Hair follicular keratinocyte (primary cell): ENCODE results near the gene DEFB115. TPM values are rescaled to one million over a fixed set of nuclear protein-coding genes. Genes with fewer than 3 reads are reported as not detected.

Experiments used
- total RNA-seq: library from RNA; depleted of rRNA; stranded (reverse); fragments of >200 nt; gene quantifications from 2 replicates; pipeline ENCODE4 v1.2.3, GENCODE V29; 2015

Gene DEFB115
- total RNA-seq, result not detected in 2 replicates

GRCh38 chr20:31257364-31257763, at the start of gene DEFB115:
Gene DEFB115 (plus strand): TSS chr20:31257664. CDS start chr20:31257664, 0 bp downstream.

GRCh38 chr20:31308535-31309162, 51.2 kb downstream of the DEFB115 start, which contains the start of gene DEFB116:
Gene DEFB116 (minus strand): TSS chr20:31308585. CDS start chr20:31308585, 0 bp downstream.

Other genes with a start within 250 kb of the DEFB115 start
- gene DEFB116, start 50.9 kb downstream of the DEFB115 start, total RNA-seq, result not detected in 2 replicates
- not detected in 2 replicates for gene DEFB118, start 110.9 kb downstream of the DEFB115 start, total RNA-seq
- gene DEFB119, start 132.9 kb downstream of the DEFB115 start, total RNA-seq, result not detected in 2 replicates
- gene DEFB121, start 148.6 kb downstream of the DEFB115 start, total RNA-seq, result not detected in 2 replicates
- gene DEFB123, start 183.0 kb downstream of the DEFB115 start, total RNA-seq, result not detected in 2 replicates
- gene DEFB124, start 217.5 kb downstream of the DEFB115 start, total RNA-seq, result not detected in 2 replicates
- not detected in 2 replicates for gene REM1, start 217.6 kb downstream of the DEFB115 start, total RNA-seq